AG04449 (cell line): Measurements from ENCODE around the gene TRIML1.

Experiments
- CTCF ChIA-PET: fragments of 350-600 bp; formaldehyde crosslinking; extraction: SDS; loops from one replicate; lab custom pipeline; 2021; ENCODE audit warnings: antibody characterized with exemption; lab: Yijun Ruan, JAX
- POLR2A ChIA-PET: fragments of 400-600, 350-600 bp; formaldehyde crosslinking; extraction: SDS; loops from one replicate; lab custom pipeline; 2020; ENCODE audit warnings: antibody characterized with exemption, inconsistent platforms; lab: Yijun Ruan, JAX
- DNase-seq: peaks from one replicate; pipeline ENCODE4 v3.0.0-alpha.2; 2010; ENCODE audit warnings: low read depth, low spot score
- H3K4me3 ChIP-seq: 2 replicates; pipeline ENCODE4 v1.5.1; 2011; ENCODE audit warnings: low read depth, mild to moderate bottlenecking, control low read depth, low read length
- TF ChIP-seq, protein P1 (sequence below): IDR thresholded peaks from one replicate; pipeline ENCODE4 v1.5.1; 2011; ENCODE audit warnings: mild to moderate bottlenecking, moderate library complexity, low read length, control low read depth, inconsistent platforms; ENCODE audit not compliant: insufficient read depth; ENCODE audit errors: missing control alignments

Gene TRIML1

DNA sequence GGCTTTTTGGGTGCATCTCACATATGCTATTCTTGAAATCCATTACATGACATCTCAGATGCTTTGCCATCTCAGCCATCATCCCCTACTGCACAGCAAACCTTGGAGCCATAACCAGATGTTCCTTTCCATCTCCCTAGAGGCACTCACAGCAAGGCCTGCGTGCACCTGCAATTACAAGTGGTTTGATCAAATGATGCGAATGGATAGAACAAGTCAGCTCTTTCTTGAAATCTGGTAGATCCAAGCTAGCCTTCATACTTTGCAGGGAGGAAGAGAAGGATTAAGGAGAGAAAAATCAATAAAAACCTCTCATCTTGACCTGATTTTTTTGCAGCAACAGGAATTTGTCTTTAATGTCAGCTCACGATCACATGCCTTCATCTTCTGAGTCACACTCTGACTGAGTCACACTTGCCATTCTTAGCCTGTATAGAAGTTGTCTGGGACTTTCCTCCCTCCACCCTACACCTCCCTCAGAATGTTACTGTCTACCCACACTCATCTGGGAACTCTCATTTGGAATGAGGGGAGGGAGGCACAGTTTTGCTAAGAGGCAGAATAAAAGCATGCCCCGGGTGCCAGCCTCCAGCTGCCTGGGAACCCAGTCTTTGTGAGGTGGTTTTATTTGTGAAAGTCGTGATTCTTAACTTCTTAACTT lies 11.9 kb upstream of the TRIML1 start:
- no peak overlapping the region for H3K4me3 ChIP-seq
- ChIA-PET POLR2A (no interaction called here), CTCF (no interaction called here)
- DNase-seq, result peak; percentile 49
- TF ChIP-seq, protein P1, sequence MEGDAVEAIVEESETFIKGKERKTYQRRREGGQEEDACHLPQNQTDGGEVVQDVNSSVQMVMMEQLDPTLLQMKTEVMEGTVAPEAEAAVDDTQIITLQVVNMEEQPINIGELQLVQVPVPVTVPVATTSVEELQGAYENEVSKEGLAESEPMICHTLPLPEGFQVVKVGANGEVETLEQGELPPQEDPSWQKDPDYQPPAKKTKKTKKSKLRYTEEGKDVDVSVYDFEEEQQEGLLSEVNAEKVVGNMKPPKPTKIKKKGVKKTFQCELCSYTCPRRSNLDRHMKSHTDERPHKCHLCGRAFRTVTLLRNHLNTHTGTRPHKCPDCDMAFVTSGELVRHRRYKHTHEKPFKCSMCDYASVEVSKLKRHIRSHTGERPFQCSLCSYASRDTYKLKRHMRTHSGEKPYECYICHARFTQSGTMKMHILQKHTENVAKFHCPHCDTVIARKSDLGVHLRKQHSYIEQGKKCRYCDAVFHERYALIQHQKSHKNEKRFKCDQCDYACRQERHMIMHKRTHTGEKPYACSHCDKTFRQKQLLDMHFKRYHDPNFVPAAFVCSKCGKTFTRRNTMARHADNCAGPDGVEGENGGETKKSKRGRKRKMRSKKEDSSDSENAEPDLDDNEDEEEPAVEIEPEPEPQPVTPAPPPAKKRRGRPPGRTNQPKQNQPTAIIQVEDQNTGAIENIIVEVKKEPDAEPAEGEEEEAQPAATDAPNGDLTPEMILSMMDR, result no peak

DNA sequence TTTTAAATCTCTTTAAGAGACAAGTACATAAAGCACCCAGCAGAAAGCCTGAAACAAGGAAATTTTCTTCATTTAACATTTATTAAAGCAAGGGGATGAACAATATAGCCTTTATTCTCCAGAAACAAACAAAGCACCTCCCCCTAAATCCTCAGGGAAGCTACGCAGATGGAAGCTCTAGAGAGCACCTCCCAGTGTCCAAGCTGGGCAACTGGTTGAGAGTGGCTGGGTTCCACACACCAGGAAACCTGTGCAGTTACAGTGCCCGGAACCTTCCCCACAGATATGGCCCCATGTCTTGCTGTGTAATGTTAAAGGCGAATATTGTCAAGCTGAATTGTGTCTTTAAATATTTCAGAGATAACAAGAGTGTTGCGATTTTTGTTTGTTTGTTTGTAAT lies 8.9 kb upstream of the TRIML1 start:
- no peak for DNase-seq
- POLR2A ChIA-PET, result no interaction called here
- no peak overlapping the region for H3K4me3 ChIP-seq
- CTCF ChIA-PET, result no interaction called here
- TF ChIP-seq, protein P1, result no peak

DNA sequence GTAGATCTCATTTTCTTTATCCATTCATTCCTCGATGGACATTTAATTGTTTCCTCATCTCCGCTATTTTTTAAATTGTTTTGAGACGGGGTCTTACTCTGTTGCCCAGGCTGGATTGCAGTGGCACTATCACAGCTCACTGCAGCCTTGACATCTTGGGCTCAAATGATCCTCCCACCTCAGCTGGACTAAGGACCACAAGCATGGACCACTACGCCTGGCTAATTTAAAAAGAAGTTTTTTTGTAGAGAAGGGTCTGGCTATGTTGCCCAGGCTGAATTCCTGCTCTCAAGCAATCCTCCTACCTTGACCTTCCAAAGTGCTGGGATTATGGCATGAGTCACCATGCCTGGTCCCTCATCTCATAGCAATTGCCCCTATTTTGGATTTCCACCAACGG lies 7.0 kb upstream of the TRIML1 start:
- ChIA-PET POLR2A (no interaction called here), CTCF (no interaction called here)
- TF ChIP-seq, protein P1, result no peak
- DNase-seq, result no peak
- no peak overlapping the region for H3K4me3 ChIP-seq

DNA sequence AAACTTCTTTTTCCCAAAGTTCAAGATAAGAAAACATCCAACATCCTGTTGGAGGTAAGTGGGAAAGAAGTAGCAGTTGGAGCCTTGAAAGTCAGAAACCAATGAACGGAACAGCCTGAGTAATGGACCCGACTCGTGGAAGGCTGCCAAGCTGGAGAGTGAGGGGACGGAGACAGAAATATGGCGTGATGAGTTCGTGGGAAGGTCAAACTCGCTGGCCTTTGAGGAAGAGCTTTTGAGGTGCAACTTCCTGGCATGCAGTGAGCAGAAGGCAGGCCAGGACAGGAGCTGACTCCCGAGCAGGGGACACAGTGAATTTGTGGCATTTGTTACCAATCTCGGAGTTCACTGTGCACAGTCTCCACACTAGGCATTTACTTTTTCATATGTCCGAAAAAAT lies 1.0 kb upstream of the TRIML1 start:
- ChIA-PET CTCF (interaction anchor here (0.6 kb wide), 1 partner anchor 16 kb away, joined by 3 read pairs; no protein-coding TSS in a partner anchor), POLR2A (no interaction called here)
- TF ChIP-seq, protein P1, result no peak
- no peak for DNase-seq
- H3K4me3 ChIP-seq, result no peak overlapping the region

DNA sequence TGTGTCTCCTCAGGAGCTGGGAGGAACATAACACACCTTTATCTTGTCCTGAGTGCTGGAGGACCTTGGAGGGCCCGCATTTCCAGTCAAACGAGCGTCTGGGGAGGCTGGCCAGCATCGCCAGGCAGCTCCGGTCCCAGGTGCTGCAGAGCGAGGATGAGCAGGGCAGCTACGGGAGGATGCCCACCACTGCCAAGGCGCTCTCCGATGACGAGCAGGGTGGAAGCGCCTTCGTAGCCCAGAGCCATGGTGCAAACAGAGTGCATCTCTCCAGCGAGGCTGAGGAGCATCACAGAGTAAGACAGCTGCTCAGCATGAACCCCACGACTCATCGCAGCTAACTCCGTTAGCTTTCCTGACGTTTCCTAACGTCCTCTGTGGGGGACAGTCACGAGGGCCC lies 430 bp downstream of the TRIML1 start:
- no peak for DNase-seq
- TF ChIP-seq, protein P1, result no peak
- CTCF ChIA-PET, result no interaction called here
- no peak overlapping the region for H3K4me3 ChIP-seq
- POLR2A ChIA-PET, result no interaction called here

DNA sequence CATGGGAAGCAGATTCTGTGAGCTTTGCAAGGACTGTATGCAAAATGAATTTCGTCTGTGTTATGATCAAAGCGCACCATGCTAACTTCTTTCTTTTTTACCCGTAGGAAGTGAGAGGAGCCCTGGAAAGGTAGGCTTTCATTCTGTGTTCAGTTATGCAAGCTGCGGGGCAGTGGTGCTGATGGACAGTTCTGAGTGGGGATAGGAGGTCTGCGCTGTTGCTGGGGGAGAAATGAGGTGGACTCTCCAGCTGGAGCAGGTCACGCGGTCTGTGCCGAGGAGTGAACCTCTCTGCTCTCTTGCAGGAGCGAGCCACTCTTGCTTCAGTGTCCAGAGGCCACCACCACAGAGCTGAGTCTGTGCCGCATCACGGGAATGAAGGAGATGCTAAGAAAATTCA lies 4.5 kb downstream of the TRIML1 start:
- no peak overlapping the region for H3K4me3 ChIP-seq
- POLR2A ChIA-PET, result no interaction called here
- DNase-seq, result no peak
- TF ChIP-seq, protein P1, result no peak
- CTCF ChIA-PET, result no interaction called here
